A549 (cell line): ENCODE measurements around the gene PRKCD. TPM values are rescaled to one million over a fixed set of nuclear protein-coding genes. Genes with fewer than 3 reads are reported as not detected.

ENCODE experiments used
- ATAC-seq, 2 experiments: fragments of 200-7000 bp in 1 of 2; fragments of >200 bp in 1 of 2; cut with Nextera tagmentation in 1 of 2; cut with Tn5 transposase in 1 of 2; 3 replicates each; pipeline versions ENCODE4 v1.8.0 to v1.9.1; 2018 to 2020; ENCODE audit warnings: mild to moderate bottlenecking in 1 of 2, moderate library complexity in 1 of 2
- CTCF ChIA-PET: fragments of 300-600 bp; sonication (Branson Sonifier 250); formaldehyde crosslinking; extraction: SDS; loops from one replicate; lab custom pipeline; 2021; ENCODE audit warnings: antibody characterized with exemption, inconsistent platforms; lab: Yijun Ruan, JAX
- POLR2A ChIA-PET: fragments of 350-600 bp; formaldehyde crosslinking; extraction: SDS; loops from one replicate; lab custom pipeline; 2021; ENCODE audit warnings: antibody characterized with exemption, inconsistent platforms; lab: Yijun Ruan, JAX
- DNase-seq, 2 experiments: peaks; one replicate each; pipeline versions ENCODE4 v3.0.0 to v3.0.0-alpha.2; 2011 to 2016; ENCODE audit warnings: low read depth in 1 of 2, low spot score in 1 of 2
- FAIRE-seq: peaks from 2 replicates; lab custom pipeline; 2011; peaks lifted over from hg19 to GRCh38; lab: Jason Lieb, UNC
- H3K27ac ChIP-seq, 2 experiments: fragments of >200 bp; sonication (Bioruptor Twin); formaldehyde crosslinking; 3 replicates each; pipeline ENCODE4 v1.5.1; 2016 to 2017
- H3K4me1 ChIP-seq: fragments of >200 bp; sonication (Bioruptor Twin); formaldehyde crosslinking; 3 replicates; pipeline ENCODE4 v1.6.1; 2016
- H3K4me2 ChIP-seq: fragments of >200 bp; sonication (Bioruptor Twin); formaldehyde crosslinking; 3 replicates; pipeline ENCODE4 v1.6.1; 2016
- H3K4me3 ChIP-seq: fragments of >200 bp; sonication (Bioruptor Twin); formaldehyde crosslinking; 3 replicates; pipeline ENCODE4 v1.5.1; 2016
- H3K9me3 ChIP-seq: fragments of >200 bp; sonication (Bioruptor Twin); formaldehyde crosslinking; 3 replicates; pipeline ENCODE4 v1.6.1; 2016
- CBX2 ChIP-seq: fragments of 200-600 bp; sonication (generic); IDR thresholded peaks from 2 replicates; pipeline ENCODE4 v1.6.1; 2016; ENCODE audit warnings: low read depth, mild to moderate bottlenecking, borderline replicate concordance
- E2F6 ChIP-seq: IDR thresholded peaks from 2 replicates; pipeline ENCODE4 v1.6.1; 2012; ENCODE audit warnings: low read depth, borderline replicate concordance
- EHMT2 ChIP-seq: fragments of 200-600 bp; sonication (generic); IDR thresholded peaks from 2 replicates; pipeline ENCODE4 v1.6.1; 2016; ENCODE audit warnings: antibody characterized with exemption, low read depth, mild to moderate bottlenecking, moderate library complexity
- ELK1 ChIP-seq: fragments of 150-350 bp; IDR thresholded peaks from 2 replicates; pipeline ENCODE4 v1.6.1; 2014; ENCODE audit warnings: low read depth, mild to moderate bottlenecking, low read length
- EP300 ChIP-seq, 2 experiments: fragments of >200 bp; sonication (Bioruptor Twin); formaldehyde crosslinking; IDR thresholded peaks; 2 replicates in 1 of 2; 3 replicates in 1 of 2; pipeline ENCODE4 v1.6.1; 2016 to 2017
- ESRRA ChIP-seq: fragments of 150-350 bp; IDR thresholded peaks from 2 replicates; pipeline ENCODE4 v1.6.1; 2014; ENCODE audit warnings: mild to moderate bottlenecking, low read length, borderline replicate concordance
- FOSB ChIP-seq: fragments of 250-450 bp; sonication (Bioruptor Pico); IDR thresholded peaks from 2 replicates; pipeline ENCODE4 v1.5.0; 2020; ENCODE audit warnings: mild to moderate bottlenecking, moderate library complexity
- FOSL2 ChIP-seq, 2 experiments: fragments of 450-650 bp in 1 of 2; fragments of >200 bp in 1 of 2; sonication (Bioruptor Twin) in 1 of 2; formaldehyde crosslinking; IDR thresholded peaks; 2 replicates each; pipeline versions ENCODE4 v1.5.0 to v1.6.1; 2016 to 2020; ENCODE audit warnings: mild to moderate bottlenecking in 1 of 2, moderate library complexity in 1 of 2
- HES2 ChIP-seq: fragments of >200 bp; sonication (Bioruptor Twin); formaldehyde crosslinking; IDR thresholded peaks from 2 replicates; pipeline ENCODE4 v1.6.1; 2016
- HOXB13 ChIP-seq: fragments of 250-450 bp; sonication (Bioruptor Pico); IDR thresholded peaks from 2 replicates; pipeline ENCODE4 v1.5.0; 2020; ENCODE audit warnings: low read depth, mild to moderate bottlenecking, moderate library complexity
- HOXB5 ChIP-seq: fragments of 250-450 bp; sonication (Bioruptor Pico); IDR thresholded peaks from 2 replicates; pipeline ENCODE4 v1.5.0; 2020; ENCODE audit warnings: mild to moderate bottlenecking, moderate library complexity
- JUNB ChIP-seq: fragments of >200 bp; sonication (Bioruptor Twin); formaldehyde crosslinking; IDR thresholded peaks from 2 replicates; pipeline ENCODE4 v1.6.1; 2016
- KDM1A ChIP-seq: fragments of 200-600 bp; sonication (generic); IDR thresholded peaks from 2 replicates; pipeline ENCODE4 v1.6.1; 2016; ENCODE audit warnings: low read depth, mild to moderate bottlenecking
- MAFK ChIP-seq: fragments of 450-650 bp; IDR thresholded peaks from 2 replicates; pipeline ENCODE4 v1.6.1; 2014; ENCODE audit not compliant: partially characterized antibody
- MYC ChIP-seq: IDR thresholded peaks from 2 replicates; pipeline ENCODE4 v1.6.1; 2012; ENCODE audit warnings: mild to moderate bottlenecking, inconsistent platforms, low read length, improper control_type of control experiment, borderline replicate concordance
- RARB ChIP-seq: fragments of 250-450 bp; sonication (Bioruptor Pico); IDR thresholded peaks from 2 replicates; pipeline ENCODE4 v1.8.0; 2021; ENCODE audit warnings: mild to moderate bottlenecking, moderate library complexity
- REST ChIP-seq: fragments of 200-600 bp; sonication (generic); IDR thresholded peaks from 2 replicates; pipeline ENCODE4 v1.6.1; 2016; ENCODE audit warnings: antibody characterized with exemption, mild to moderate bottlenecking, moderate library complexity
- RNF2 ChIP-seq: fragments of 200-600 bp; sonication (generic); IDR thresholded peaks from 2 replicates; pipeline ENCODE4 v1.6.1; 2016; ENCODE audit warnings: low read depth, mild to moderate bottlenecking, antibody characterized with exemption, moderate library complexity, borderline replicate concordance
- SMC3 ChIP-seq: fragments of >200 bp; sonication (Bioruptor Twin); formaldehyde crosslinking; IDR thresholded peaks from 3 replicates; pipeline ENCODE4 v1.6.1; 2018; ENCODE audit warnings: inconsistent platforms
- TFCP2L1 ChIP-seq: fragments of 250-450 bp; sonication (Bioruptor Pico); IDR thresholded peaks from 2 replicates; pipeline ENCODE4 v1.5.0; 2021; ENCODE audit warnings: mild to moderate bottlenecking
- ZC3H11A ChIP-seq: fragments of 450-650 bp; IDR thresholded peaks from 2 replicates; pipeline ENCODE4 v1.6.1; 2014; ENCODE audit warnings: antibody characterized with exemption, mild to moderate bottlenecking
- ZSCAN20 ChIP-seq: fragments of 250-450 bp; sonication (Bioruptor Pico); IDR thresholded peaks from 2 replicates; pipeline ENCODE4 v1.8.0; 2022; ENCODE audit warnings: mild to moderate bottlenecking, moderate library complexity
- WGBS: methylation state at CpG from one replicate; pipeline ENCODE4 v1.1.6; 2017; ENCODE audit errors: missing lambda C conversion rate; 5-methylcytosine and 5-hydroxymethylcytosine counted together
- polyA plus RNA-seq, 4 experiments: library from polyadenylated mRNA; depleted of rRNA in 3 of 4; stranded (reverse); fragments of >200 nt; fragmentation: RNase III in 1 of 4; extraction: RNeasy Plus Mini Kit Qiagen cat#74134 plus additional on column Dnase treatment in 1 of 4; gene quantifications; 2 replicates in 3 of 4; 3 replicates in 1 of 4; pipeline ENCODE4 v1.2.3, GENCODE V29; 2011 to 2017

The PRKCD gene
- polyA plus RNA-seq, 2 of the 4 experiments (the other 2 are of a cell fraction): 10.1 to 18.3 TPM

- H3K4me1 ChIP-seq: peaks cover 7% of the 10 kb centered on the region; the same call in 1 of the 3 replicates
- 68% methylated on average over 6 of the region's 7 CpGs for WGBS
- no peaks in the 10 kb centered on the region for H3K9me3 ChIP-seq
- POLR2A ChIA-PET: no interaction called here
- TF ChIP-seq FOSL2 (IDR thresholded peaks at IDR 0.05): no peak
- no peak for TF ChIP-seq FOSL2 (CRISPR knock-in tag; IDR thresholded peaks at IDR 0.05)
- ATAC-seq (no peak), FAIRE-seq (no peak), DNase-seq (no peak)
- H3K4me2 ChIP-seq: no peak overlapping the region
- no peak overlapping the region for H3K27ac ChIP-seq
- CTCF ChIA-PET: interaction anchor here (1.0 kb wide), 1 partner anchor 27 kb away, joined by 3 read pairs; no protein-coding TSS in a partner anchor
- no peak overlapping the region for H3K4me3 ChIP-seq
Measured at GRCh38 chr3:53167418-53168174, 6.6 kb downstream of the PRKCD start.

- FAIRE-seq (no peak), DNase-seq (no peak), ATAC-seq (no peak)
- ChIA-PET POLR2A (no interaction called here), CTCF (interaction anchor here (1.0 kb wide), 1 partner anchor 26 kb away, joined by 3 read pairs; no protein-coding TSS in a partner anchor)
- WGBS: 94% methylated on average over 9 of the region's 15 CpGs
- Histone ChIP-seq H3K4me2 (no peak overlapping the region), H3K9me3 (no peaks in the 10 kb centered on the region), H3K4me1 (no peaks in the 10 kb centered on the region), H3K4me3 (no peak overlapping the region), H3K27ac (no peak overlapping the region)
- TF ChIP-seq E2F6 (no peak), ELK1 (no peak), HOXB13 (no peak), REST (no peak), EHMT2 (no peak), MYC (no peak), FOSB (CRISPR knock-in tag) (no peak), ZC3H11A (no peak), HES2 (no peak), KDM1A (no peak)
Measured at GRCh38 chr3:53168175-53168923, 7.3 kb downstream of the PRKCD start.

- POLR2A ChIA-PET: no interaction called here
- no peak overlapping the region for H3K27ac ChIP-seq
- no peaks in the 10 kb centered on the region for H3K4me1 ChIP-seq
- ATAC-seq: no peak
- CTCF ChIA-PET: no interaction called here
- no peak overlapping the region for H3K4me3 ChIP-seq
- no peak for DNase-seq
- H3K4me2 ChIP-seq: no peak overlapping the region
- no peaks in the 10 kb centered on the region for H3K9me3 ChIP-seq
- no peak for FAIRE-seq
- WGBS: 82% methylated on average over 15 of the region's 15 CpGs
- TF ChIP-seq TFCP2L1 (CRISPR knock-in tag) (no peak), ZC3H11A (no peak), RNF2 (no peak), CBX2 (no peak), SMC3 (no peak), HOXB5 (CRISPR knock-in tag) (no peak), E2F6 (no peak), JUNB (no peak), ESRRA (no peak), ZSCAN20 (CRISPR knock-in tag) (no peak), RARB (no peak), HES2 (no peak), MAFK (no peak), EP300 (IDR thresholded peaks at IDR 0.05) (no peak)
Measured at GRCh38 chr3:53169045-53169831, 8.2 kb downstream of the PRKCD start.
